ENCODE results near the gene FAM117B.
"Not testable (repeated sequence)": the region's sequence is repeated elsewhere in the genome, so short reads cannot be mapped to it uniquely, and the experiment has no call there.

The FAM117B gene

DNA sequence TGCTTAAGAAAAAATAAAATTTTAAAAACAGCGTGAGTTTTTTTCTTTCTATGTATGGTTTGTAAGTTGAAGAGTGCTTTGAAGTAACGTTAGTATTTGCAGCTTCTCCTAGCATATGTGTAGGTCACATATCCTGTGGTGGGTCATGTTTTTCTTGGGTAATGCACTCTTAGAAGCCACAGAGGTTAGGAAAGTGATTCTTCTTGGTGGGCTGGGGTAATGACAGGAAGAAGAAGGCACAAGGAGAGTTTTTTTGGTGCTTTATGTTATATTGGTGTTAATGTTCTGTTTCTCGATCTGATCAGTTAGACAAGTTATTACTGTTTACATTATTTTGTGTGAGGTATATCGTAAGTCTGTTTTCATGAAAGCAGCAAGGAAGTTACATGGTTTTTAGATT is 127.8 kb downstream of the FAM117B start:
- peak in 2 of 5 experiments; percentile 2 to 74 for DNase-seq

- no peak for DNase-seq
These were observed 129.1 kb downstream of the FAM117B start for GRCh38 chr2:202763916-202764315.

- no peak for DNase-seq
These were observed 130.2 kb downstream of the FAM117B start for GRCh38 chr2:202764991-202765390.

DNA sequence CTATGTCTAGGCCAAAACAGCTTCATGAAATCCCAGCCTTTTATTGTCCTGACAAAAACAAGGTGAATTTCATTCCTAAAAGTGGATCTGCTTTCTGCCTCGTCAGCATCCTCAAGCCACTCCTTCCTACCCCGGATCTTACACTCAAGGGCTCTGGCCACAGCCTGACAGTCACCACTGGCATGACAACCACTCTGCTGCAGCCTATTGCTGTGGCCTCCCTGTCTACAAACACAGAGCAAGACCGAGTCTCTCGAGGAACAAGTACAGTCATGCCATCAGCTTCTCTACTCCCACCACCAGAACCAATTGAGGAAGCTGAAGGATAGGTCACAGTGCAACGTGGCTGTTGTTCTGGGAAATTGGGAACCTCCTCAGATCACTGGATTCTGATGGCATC is 130.7 kb downstream of the FAM117B start:
- no peak for DNase-seq

- DNase-seq, result no peak
These were observed 133.5 kb downstream of the FAM117B start for GRCh38 chr2:202768273-202768672.

- DNase-seq, result no peak
These were observed 134.4 kb downstream of the FAM117B start for GRCh38 chr2:202769201-202769600.

GRCh38 chr2:202771336-202771735 is 136.6 kb downstream of the FAM117B start:
- no peak for DNase-seq

DNA sequence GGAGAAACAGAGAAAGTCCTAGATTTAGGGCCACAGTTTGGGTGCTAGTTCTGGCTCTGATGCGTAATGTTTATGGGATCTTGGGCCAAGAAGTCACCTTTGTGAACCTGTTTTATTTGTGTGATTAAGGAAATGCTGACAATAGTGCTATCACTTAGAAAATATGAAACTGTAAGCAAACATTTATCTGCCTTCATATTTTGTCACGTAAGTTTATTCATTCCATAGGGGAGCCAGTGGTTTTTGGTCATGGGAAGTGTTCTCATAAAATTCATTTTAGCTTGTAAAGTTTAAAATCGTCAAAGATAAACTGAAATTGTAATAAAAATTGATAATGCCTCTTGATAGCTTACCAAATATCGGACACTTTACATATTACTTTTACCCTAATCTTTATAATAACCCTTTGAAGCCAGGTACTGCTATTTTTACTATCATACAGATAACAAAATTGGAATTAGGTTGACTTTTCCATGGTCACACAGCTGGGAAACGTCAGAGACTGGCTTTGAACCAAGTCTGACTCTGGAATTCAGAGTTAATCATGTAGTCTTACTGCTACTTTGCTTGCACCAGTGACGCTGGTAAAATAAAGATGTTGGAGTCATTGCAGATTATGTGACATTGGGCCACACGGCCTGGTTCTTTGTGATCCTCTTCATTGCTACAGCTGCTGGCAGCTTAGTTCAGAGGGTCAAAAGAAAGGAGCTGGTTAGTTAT is 137.1 kb downstream of the FAM117B start:
- no peak for DNase-seq

DNA sequence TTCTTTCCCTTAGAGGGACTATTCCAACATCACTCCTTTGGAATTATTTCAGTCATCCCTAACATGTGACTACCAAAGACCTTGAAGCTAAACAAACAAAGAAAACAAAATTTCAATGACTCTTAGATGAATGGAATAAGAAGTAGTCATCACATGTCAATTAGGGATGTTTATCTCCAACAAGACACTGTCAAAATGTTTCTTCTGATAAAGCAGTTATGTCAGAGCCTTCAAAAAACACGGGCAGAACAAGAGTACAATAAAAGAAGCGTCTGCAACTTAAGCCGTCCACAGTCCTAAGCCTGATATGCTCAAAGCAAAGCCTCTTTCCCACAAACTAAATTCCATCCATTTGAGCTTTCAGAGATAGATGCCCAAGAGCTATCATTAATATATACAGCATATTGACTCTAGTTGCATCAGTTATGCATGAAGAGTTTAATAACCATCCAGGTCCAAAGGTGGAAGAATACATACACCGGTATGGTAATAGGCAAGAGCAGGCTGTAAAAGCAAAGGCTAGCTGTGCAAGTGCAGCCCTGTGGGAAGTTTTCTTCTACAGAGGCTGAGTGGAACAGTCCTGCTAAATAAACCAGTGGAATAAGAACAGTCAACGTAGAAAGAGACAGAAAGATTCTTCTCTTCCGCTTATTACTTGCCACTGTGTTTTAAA is 138.7 kb downstream of the FAM117B start:
- no peak for DNase-seq

DNA sequence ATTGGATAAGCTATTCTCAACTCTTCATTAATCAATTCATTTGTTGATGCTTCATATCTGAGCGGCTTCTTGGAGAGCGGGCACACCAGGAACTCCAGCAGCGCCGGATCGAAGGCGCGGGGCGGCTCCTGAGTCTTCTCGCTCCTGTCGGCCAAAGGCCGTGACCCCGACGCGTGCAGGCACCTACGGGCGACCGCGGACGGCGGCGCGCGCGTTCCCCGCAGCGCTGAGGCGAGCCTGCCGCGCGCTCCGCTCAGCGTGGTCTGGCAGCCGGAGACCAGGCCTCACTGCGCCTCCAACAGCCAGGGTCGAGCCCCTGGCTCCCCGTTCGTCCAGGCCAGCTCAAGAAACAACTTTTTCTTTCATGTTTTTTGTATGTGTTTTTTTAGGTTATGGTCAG is 139.3 kb downstream of the FAM117B start:
- DNase-seq, result no peak

GRCh38 chr2:202778217-202778616 is 143.4 kb downstream of the FAM117B start:
- no peak for DNase-seq

- peak in 1 of 5 experiments; percentile 81 for DNase-seq
These were observed 145.8 kb downstream of the FAM117B start for GRCh38 chr2:202780514-202781021.

GRCh38 chr2:202782940-202783558 is 148.3 kb downstream of the FAM117B start:
- DNase-seq, result no peak

DNA sequence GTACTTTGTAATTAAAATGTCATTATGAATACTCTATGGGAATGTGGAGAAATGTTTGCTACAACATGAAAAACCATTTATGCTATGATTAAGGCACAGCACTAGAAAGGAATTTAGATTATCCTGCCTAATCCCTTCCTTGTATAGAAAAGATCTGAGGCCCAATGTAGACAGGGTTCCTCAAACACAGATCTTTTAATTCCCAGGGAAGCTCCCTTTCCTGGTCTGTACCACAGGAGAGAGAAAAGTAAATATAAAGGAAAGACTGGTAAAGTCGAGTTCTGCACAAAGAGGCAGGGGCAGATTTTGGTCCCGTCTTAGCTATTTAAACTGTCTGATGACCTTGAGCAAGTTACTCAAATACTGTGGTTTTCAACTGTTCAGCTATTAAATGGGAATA is 152.1 kb downstream of the FAM117B start:
- no peak for DNase-seq

DNA sequence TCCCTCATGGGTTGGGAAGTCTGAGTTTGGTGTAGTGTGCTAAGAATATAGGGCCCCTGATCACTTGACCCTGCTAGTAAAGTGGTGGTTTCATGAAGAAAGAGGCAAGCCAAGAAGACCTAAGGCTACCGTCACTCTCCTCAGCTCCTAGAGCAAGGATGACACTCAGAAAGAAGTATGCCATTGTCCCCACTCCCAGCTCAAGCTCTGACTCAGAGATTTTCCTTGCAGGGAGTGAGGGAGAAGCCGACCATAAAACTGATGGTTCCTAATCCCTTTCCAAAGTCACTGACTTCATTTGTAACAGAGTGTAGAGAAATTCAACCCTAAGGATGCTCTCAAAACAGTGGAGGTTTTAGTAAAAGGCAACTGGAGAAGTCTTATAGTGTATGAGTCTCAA is 155.9 kb downstream of the FAM117B start:
- DNase-seq, result no peak

DNA sequence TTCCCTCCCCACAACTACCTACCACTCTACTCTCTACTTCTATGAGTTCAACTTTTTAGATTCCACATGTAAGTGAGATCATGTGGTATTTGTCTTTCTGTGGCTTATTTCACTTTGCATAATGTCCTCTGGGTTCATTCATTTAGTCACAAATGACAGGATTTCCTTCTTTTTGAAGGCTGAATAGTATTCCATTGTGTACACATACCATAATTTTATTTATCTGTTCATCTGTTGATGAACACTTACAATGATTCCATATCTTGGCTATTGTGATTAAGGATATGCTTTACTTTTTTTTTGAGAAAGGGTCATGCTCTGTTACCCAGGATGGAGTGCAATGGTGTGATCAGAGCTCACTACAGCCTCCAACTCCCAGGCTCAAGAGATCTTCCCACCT is 163.2 kb downstream of the FAM117B start:
- no peak for DNase-seq

DNA sequence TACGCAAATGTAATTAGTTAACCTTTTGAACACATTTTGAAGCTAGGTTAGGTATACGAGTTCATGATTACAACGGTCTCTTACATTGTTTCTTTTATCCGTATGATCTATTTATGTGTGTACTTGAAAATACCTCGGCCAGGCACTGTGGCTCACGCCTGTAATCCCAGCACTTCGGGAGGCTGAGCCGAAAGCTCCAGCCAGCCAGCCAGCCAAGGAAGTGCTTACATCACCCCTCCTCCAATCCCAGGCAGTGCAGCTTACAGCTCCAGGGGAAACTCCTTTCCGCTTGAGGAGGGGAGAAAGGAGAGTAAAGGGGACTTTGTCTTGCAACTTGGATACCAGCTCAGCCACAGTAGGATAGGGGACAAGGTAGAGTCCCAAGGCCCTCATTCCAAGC is 171.1 kb downstream of the FAM117B start:
- not testable (repeated sequence) for DNase-seq

GRCh38 chr2:202807431-202808138 is 172.8 kb downstream of the FAM117B start:
- DNase-seq, result not testable (repeated sequence)

GRCh38 chr2:202808754-202809153 is 174.0 kb downstream of the FAM117B start:
- no peak for DNase-seq

DNA sequence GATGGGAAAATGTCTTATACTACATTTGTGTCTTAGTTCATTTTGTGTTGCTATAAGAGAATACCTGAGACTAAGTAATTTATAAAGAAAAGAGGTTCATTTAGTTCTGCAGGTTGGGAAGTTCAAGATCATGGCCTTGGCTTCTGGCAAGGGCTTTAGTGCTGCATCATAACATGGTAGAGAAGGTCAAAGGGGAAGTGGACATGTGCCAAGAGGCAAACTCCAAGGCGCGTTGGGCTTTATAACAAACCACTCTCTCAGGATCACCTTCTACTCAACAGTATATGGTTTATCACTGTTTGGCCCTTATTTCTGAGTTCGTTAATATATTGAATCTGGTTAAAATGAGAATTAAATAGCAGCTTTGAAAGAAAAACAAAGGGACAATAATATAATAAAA is 178.6 kb downstream of the FAM117B start:
- no peak for DNase-seq

- DNase-seq, result no peak
These were observed 179.5 kb downstream of the FAM117B start for GRCh38 chr2:202814226-202814625.

GRCh38 chr2:202815548-202816360 is 181.0 kb downstream of the FAM117B start:
- DNase-seq, result no peak

All from T-helper 2 cell (primary cell).